GM10248 (cell line): ENCODE data around the gene OGT.

Experiments
- CTCF ChIA-PET: fragments of 300-600 bp; sonication (Branson Sonifier 250); formaldehyde crosslinking; extraction: SDS; loops from one replicate; lab custom pipeline; 2021; ENCODE audit warnings: antibody characterized with exemption; lab: Yijun Ruan, JAX
- POLR2A ChIA-PET: fragments of 350-650 bp; sonication (Branson Sonifier 250); formaldehyde crosslinking; extraction: SDS; loops from one replicate; lab custom pipeline; 2020; ENCODE audit warnings: antibody characterized with exemption; lab: Yijun Ruan, JAX
- DNase-seq: peaks from one replicate; pipeline ENCODE4 v3.0.0; 2012; ENCODE audit errors: extremely low spot score
- CTCF ChIP-seq: IDR thresholded peaks from 2 replicates; pipeline ENCODE4 v1.5.1; 2012; ENCODE audit warnings: mild to moderate bottlenecking, low read depth; ENCODE audit errors: extremely low read depth, missing control alignments, control extremely low read depth

Gene OGT

DNA sequence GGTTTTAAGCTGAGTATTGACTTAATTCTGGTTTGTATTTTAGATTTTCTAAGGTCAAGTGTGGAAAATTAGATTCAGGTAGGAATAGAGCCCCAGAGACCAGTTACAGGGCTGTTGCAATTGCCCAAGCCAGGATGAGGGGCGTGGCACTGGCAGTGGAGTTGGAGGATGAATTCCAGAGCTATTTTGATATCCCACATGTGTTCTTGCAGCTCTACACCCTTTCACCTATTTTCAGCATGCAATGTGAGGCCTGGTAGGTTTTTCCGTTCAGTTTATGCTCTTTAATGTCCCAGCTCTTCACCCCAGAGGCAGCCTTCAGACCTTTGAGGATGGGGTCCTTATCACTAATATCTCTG, 17.9 kb upstream of the OGT start:
- DNase-seq = no peak
- no peak for TF ChIP-seq CTCF
- CTCF ChIA-PET = interaction anchor here (1.6 kb wide), 1 partner anchor 27 kb away, joined by 6 read pairs; no protein-coding TSS in a partner anchor
- POLR2A ChIA-PET = interaction anchor here (1.0 kb wide), 1 partner anchor 18 kb away, joined by 3 read pairs; the partner anchor contains the start of gene OGT

- ChIA-PET CTCF (no interaction called here), POLR2A (no interaction called here)
- DNase-seq = no peak
- no peak for TF ChIP-seq CTCF
Observed at GRCh38 chrX:71525316-71525715, 7.6 kb upstream of the OGT start.

- DNase-seq = no peak
- POLR2A ChIA-PET = interaction anchor here (1.2 to 1.8 kb wide), 5 partner anchors 9 to 166 kb away, joined by 3 to 10 read pairs (median 4); partner anchors contain the start of gene TAF1
- CTCF ChIA-PET = no interaction called here
- TF ChIP-seq CTCF = no peak
Observed at GRCh38 chrX:71532078-71532752, 689 bp upstream of the OGT start.

DNA sequence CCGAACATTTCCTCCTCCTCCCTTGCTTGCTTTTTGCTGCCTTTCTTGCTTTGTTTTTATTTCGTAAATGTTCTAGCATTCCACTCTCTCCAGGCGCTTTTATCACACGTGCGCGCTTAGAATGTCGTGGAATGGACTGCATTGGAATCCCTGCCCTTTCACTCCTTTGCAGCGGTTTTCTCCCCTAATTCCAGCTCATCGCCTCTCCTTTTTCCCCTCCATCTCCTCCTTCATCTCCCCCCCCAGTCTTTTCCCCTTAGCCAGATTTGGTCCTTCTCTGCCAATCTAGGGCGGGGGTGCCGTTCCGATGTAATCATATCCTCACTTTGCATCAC, 579 bp downstream of the OGT start:
- ChIA-PET CTCF (interaction anchor here (2.1 kb wide), 1 partner anchor 118 kb away, joined by 10 read pairs; no protein-coding TSS in a partner anchor), POLR2A (interaction anchor here (0.7 to 1.8 kb wide), 2 partner anchors 40 to 45 kb away, joined by 3 to 10 read pairs; no protein-coding TSS in a partner anchor)
- TF ChIP-seq CTCF = no peak
- DNase-seq = no peak

DNA sequence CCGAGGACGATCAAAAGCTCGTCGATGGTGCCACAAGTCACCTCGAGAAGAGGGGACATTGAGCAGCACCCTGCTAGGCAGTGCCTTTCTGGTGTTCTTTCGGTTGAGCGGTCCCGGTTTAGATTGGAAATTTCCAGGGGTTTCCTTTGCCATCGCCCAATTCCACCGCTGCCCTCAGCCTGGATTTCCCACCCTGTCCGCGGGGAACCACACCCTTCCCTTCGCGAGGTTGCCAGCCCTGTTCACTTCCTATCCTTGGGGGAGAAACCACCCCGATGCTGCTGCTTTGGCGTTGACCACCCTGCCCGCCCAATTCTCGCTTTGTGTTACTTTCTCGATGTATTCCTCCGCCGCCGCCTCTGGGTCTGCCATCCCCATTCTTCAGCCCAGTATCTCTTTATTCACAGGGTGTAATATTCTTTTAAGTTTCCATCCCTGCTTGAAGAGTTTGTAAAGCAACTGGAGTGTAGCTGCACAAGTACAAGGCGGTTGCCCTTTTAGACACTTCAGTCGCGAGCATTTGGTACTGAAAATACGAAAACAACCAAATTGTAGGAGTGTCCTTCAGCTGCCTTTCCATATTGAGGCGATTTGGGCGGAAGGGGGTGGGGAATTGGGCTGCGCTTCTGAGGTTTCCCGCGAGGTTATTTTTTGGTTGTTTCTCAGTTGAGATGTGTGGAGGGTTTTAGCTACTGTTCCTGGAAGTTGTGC, 1.1 kb downstream of the OGT start:
- no peak for TF ChIP-seq CTCF
- CTCF ChIA-PET = interaction anchor here (2.1 kb wide), 1 partner anchor 117 kb away, joined by 10 read pairs; no protein-coding TSS in a partner anchor
- POLR2A ChIA-PET = interaction anchor here (0.7 to 1.8 kb wide), 2 partner anchors 40 to 45 kb away, joined by 3 to 10 read pairs; no protein-coding TSS in a partner anchor
- DNase-seq = no peak

DNA sequence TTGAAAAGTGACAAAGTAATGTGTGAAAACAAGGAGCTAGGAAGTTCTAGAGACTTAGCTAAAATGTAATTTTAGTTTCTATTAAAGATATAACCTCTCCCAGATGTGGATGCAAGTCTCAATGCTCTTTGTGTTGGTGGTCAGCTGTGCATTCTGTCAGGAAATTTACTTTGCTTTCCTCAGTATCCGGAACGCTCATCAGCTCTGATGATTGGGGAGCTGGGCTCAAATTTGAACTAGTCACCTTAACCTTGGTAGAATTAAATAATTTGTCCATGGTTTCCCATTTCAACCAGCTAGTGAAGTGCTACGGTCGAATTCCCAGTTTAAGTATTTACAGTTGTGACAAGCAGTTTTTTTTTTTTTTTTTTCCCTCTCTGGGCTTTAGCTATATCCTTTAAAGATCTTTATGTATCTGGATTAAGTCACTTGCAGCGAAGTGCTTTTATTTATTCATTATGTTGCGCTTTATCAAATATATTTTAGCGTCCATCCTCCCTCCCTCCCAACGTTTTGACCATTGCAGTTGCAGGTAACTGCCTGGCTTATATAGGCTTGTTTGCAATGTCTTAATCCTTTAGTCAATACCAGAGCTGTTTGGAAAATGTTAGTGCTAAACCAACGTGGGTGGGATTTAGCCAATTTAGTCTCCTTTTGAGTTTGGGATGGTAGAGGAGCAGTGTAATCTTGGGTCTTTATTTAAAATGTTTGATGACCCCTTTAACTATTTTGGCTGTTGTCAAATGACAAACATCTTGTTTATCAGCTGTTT, 2.1 kb downstream of the OGT start:
- TF ChIP-seq CTCF = no peak
- CTCF ChIA-PET = interaction anchor here (2.1 kb wide), 1 partner anchor 116 kb away, joined by 10 read pairs; no protein-coding TSS in a partner anchor

More for the DNA sequence above, 2.1 kb downstream of the OGT start:
- DNase-seq = no peak
- POLR2A ChIA-PET = interaction anchor here (0.7 kb wide), 2 partner anchors 9 to 668 kb away, joined by 4 to 12 read pairs; no protein-coding TSS in a partner anchor
